Adipocyte (in vitro differentiated cells): ENCODE data around the gene C2CD4D.
"Not testable (repeated sequence)": the region's sequence is repeated elsewhere in the genome, so short reads cannot be mapped to it uniquely, and the experiment has no call there.

Source experiments
- DNase-seq: peaks from one replicate; pipeline ENCODE4 v3.0.0-alpha.2; 2015; ENCODE audit warnings: low read depth
- H3K27me3 ChIP-seq: replicated peaks from 2 replicates; pipeline ENCODE4 v1.7.0; 2013; ENCODE audit warnings: mild to moderate bottlenecking, low read length, moderate library complexity; ENCODE audit not compliant: control insufficient read depth, insufficient read depth
- H3K36me3 ChIP-seq: 2 replicates; pipeline ENCODE4 v1.7.0; 2013; ENCODE audit warnings: low read length, mild to moderate bottlenecking, moderate library complexity; ENCODE audit not compliant: control insufficient read depth, insufficient read depth, severe bottlenecking
- H3K4me1 ChIP-seq: 2 replicates; pipeline ENCODE4 v1.7.0; 2013; ENCODE audit warnings: mild to moderate bottlenecking, low read length, moderate library complexity; ENCODE audit not compliant: control insufficient read depth, insufficient read depth
- H3K4me3 ChIP-seq: 2 replicates; pipeline ENCODE4 v1.7.0; 2013; ENCODE audit warnings: mild to moderate bottlenecking, low read length, moderate library complexity
- H3K9ac ChIP-seq: 2 replicates; pipeline ENCODE4 v1.7.0; 2013; ENCODE audit warnings: mild to moderate bottlenecking, low read length, moderate library complexity
- H3K9me3 ChIP-seq: 2 replicates; pipeline ENCODE4 v1.7.0; 2013; ENCODE audit warnings: mild to moderate bottlenecking, low read length, moderate library complexity; ENCODE audit not compliant: control insufficient read depth

Gene C2CD4D

DNA sequence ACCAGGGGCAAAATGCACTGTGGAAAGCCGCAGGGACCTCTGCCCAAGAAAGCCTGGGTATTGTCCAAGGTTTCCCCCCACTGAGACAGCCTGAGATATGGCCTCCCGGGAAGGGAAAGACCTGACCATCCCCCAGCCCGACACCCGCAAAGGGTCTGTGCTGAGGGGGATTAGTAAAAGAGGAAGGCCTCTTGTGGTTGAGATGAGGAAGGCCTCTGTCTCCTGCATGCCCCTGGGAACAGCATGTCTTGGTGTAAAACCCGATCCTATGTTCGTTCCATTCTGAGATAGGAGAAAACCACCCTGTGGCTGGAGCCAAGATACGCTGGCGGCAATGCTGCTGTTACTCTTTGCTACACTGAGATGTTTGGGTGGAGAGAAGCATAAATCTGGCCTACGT, 33.2 kb upstream of the C2CD4D start:
- H3K36me3 ChIP-seq = peaks cover 17% of the 10 kb centered on the region
- not testable (repeated sequence) for H3K9me3 ChIP-seq, DNase-seq, H3K4me1 ChIP-seq, H3K9ac ChIP-seq, H3K4me3 ChIP-seq, H3K27me3 ChIP-seq

DNA sequence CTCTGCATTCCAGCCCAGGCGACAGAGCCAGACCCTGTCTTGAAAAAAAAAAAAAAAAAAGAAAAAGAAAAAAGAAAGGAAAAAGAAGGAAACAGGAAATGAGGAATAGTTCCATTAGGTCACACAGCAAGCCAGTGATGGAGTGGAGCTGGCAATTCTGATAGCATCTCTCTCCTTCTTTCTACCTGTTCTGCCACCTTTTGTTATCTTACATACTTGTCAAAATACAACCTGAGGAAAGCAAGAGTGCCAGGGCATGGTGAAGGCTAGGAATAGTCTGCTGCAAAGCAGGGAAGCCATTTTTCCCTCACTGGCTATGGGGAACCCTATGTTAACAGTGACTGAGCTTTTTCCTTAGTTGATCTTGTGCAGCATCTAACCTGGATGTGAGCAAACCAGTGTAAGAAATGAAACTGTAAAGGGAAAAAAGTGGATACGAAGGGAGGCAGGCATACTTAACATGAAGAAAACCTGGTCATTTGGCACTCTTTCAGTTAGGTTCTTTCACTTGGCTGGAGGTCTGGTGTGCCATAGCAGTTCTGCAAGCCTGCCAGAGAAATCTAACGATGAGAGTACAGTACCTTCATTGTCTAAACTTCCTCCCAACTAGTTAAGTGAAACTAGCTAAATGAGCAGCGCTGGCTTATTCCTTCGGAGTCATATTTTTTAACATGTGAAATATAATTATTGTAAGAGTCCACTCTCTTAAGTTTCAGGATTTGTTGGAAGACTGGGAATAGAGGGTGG, 31.8 kb upstream of the C2CD4D start:
- Histone ChIP-seq H3K4me3 (no peak overlapping the region), H3K36me3 (peaks cover 17% of the 10 kb centered on the region), H3K9ac (no peak overlapping the region), H3K4me1 (peaks cover 12% of the 10 kb centered on the region), H3K27me3 (no peaks in the 10 kb centered on the region), H3K9me3 (no peaks in the 10 kb centered on the region)
- DNase-seq = no peak

DNA sequence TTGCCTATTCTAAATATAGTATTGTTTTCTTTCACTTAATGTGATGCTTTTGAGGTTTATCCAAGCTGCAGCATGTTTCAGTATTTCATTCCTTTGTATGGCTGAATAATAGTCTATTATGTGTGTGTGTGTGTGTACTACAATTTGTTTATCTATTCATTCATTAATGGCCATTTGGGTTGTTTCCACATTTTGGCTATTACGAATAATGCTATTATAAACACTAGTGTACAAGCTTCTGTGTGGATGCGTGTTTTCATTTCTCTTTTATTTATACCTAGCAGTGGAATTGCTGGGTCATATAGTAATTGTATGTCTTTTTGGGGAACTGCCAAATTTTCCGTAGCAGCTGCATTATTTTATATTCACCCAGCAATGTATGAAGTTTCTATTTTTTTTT, 28.9 kb upstream of the C2CD4D start:
- Histone ChIP-seq H3K4me1 (peaks cover 23% of the 10 kb centered on the region), H3K36me3 (peaks cover 4% of the 10 kb centered on the region), H3K9ac (no peak overlapping the region), H3K4me3 (no peak overlapping the region), H3K27me3 (no peaks in the 10 kb centered on the region), H3K9me3 (no peaks in the 10 kb centered on the region)
- no peak for DNase-seq

DNA sequence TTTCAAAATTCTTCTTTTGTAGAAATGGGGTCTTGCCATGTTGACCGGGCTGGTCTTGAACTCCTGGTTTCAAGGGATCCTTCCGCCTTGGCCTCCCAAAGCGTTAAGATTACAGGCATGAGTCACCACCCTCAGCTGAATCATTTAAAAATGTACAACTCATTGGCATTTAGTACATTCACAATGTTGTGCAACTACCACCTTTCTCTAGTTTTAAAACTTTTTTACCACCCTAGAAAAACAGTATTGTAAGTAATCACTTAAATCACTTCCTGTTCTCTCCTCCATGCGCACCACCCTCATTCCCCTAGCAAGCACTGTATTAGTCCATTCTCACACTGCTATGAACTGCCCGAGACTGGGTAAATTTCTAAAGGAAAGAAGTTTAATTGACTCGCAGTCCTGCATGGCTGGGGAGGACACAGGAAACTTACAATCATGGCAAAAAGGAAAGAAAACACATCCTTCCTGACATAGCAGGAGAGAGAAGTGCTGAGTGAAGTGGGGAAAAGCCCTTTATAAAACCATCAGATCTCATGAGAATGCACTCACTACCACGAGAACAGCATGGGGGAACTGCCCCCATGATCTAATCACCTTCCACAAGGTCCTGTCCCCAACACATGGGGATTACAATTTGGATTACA, 28.3 kb upstream of the C2CD4D start:
- peak; percentile 68 for DNase-seq
- peak overlapping the region; percentile 48 for H3K9ac ChIP-seq

DNA sequence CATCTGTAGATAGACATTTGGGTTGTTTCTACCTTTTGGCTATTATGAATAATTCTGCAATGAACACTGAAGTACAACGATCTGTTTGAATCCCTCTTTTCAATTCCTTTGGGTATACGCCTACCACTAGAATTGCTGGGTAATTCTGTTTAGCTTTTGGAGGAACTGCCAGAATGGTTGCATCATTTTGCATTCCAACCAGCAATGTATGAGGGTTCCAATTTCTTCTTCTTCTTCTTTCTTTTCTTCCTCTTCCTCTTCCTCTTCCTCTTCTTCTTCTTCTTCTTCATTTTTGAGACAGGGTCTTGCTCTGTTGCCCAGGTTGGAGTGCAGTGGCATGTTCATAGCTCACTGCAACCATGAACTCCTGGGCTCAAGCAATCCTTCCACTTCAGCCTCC, 27.7 kb upstream of the C2CD4D start:
- no peaks in the 10 kb centered on the region for H3K27me3 ChIP-seq
- no peak overlapping the region for H3K4me3 ChIP-seq
- H3K36me3 ChIP-seq = no peaks in the 10 kb centered on the region
- no peak for DNase-seq
- peaks cover 23% of the 10 kb centered on the region for H3K4me1 ChIP-seq
- H3K9ac ChIP-seq = no peak overlapping the region
- no peaks in the 10 kb centered on the region for H3K9me3 ChIP-seq

More for the DNA sequence above, 28.3 kb upstream of the C2CD4D start:
- no peaks in the 10 kb centered on the region for H3K36me3 ChIP-seq
- H3K4me1 ChIP-seq = peaks cover 23% of the 10 kb centered on the region
- H3K4me3 ChIP-seq = peak overlapping the region; percentile 31
- no peaks in the 10 kb centered on the region for H3K27me3 ChIP-seq
- no peaks in the 10 kb centered on the region for H3K9me3 ChIP-seq

DNA sequence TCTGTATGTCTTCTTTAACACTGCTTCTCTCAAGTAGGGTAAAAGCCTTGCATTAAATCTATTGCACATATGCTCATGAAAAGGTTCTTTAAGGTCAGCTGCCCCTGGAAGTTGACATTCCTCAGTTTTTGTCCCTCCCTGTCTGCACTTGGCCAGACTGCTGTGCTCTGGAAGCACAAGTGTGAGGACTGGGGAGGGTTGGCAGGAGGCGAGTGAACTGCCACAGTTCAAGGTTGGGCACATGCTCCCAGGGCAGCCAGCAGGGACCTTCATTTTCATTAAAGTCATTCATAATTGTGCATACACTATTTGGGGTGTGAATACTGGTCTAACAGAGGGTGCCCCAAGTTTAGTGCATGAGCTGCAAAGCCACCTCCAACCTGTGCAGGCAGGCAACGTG, 24.8 kb upstream of the C2CD4D start:
- H3K36me3 ChIP-seq = no peaks in the 10 kb centered on the region
- H3K4me1 ChIP-seq = peaks cover 23% of the 10 kb centered on the region
- H3K9me3 ChIP-seq = no peaks in the 10 kb centered on the region
- no peak overlapping the region for H3K9ac ChIP-seq
- DNase-seq = no peak
- H3K27me3 ChIP-seq = peaks cover 5% of the 10 kb centered on the region
- no peak overlapping the region for H3K4me3 ChIP-seq

DNA sequence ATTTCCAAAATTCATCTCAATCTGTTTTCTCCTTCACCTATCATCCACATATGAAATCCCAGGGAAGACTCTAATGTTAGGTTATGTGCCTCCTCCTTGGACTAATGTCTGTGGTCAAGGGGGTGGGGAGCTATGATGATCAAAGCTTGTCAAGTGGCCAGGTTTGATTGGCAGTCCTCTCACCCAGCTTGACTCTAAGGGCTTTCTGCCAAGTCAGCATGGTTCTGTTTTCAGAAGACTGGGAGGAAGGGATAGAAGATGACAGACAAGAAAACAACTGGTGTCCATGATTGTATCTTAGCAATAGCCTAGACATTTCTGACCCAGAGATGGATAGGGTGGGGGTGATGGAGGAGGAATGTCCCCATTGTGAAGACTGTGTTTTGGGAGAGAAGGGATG, 23.0 kb upstream of the C2CD4D start:
- H3K4me1 ChIP-seq = peaks cover 18% of the 10 kb centered on the region
- no peak for DNase-seq
- H3K9me3 ChIP-seq = no peaks in the 10 kb centered on the region
- H3K27me3 ChIP-seq = peaks cover 5% of the 10 kb centered on the region
- no peaks in the 10 kb centered on the region for H3K36me3 ChIP-seq
- no peak overlapping the region for H3K4me3 ChIP-seq
- no peak overlapping the region for H3K9ac ChIP-seq

DNA sequence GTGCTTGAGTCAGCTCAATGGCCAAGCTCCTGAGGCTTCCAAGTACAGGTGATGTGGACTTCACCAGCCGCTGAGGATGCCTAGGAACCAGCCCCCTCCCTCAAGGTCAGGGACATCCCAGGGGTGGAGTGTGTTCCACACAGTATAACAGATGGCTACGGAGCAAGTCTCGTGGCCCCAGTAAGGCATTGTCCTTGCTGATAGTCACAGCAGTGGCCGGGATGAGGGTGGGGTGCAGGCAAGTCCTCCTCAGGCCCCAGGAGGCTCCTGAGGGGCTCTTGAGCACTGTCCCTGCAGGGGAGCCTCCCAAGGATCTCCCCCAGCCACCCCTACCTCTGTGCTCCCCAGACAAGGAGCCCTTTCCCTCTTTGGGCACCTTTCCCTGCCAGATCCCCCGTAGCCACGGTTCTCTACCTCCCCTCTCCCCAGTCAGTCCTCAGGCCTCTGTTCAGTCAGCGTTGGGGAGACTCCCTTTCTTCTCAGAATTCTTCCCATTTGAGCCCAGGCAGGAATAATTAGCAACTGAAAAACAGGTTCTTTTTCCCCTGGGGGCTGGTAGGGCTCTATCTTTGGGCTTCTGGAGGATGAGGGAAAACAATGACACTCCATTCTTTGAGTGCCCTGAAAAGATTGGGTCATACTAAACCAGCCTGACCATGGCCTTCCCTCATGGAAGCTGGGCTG, 21.0 kb upstream of the C2CD4D start:
- H3K36me3 ChIP-seq = no peaks in the 10 kb centered on the region
- H3K9me3 ChIP-seq = no peaks in the 10 kb centered on the region
- H3K27me3 ChIP-seq = peaks cover 5% of the 10 kb centered on the region
- DNase-seq = no peak
- peaks cover 22% of the 10 kb centered on the region for H3K4me1 ChIP-seq
- H3K9ac ChIP-seq = no peak overlapping the region
- H3K4me3 ChIP-seq = no peak overlapping the region

DNA sequence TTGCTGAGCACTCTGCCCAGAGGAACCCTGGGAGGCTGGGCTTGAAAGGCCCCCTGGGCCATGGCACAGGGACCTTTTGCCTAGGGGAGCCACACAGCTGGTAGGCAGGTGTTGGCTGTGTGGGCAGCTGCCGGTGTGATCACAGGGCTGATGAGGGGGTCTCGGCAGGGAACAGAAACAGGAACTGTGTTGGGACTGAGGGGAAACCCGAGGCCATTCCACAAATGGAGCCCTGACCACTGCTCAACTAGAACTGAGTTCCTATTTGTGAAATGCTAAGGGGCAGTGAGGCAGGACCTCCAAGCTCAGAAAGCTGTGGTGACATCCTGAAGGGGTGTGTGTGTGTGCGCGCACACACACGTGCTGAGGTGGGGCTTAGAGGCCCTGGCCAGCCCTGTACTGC, 20.3 kb upstream of the C2CD4D start:
- no peak for DNase-seq
- no peak overlapping the region for H3K4me3 ChIP-seq
- peaks cover 5% of the 10 kb centered on the region for H3K27me3 ChIP-seq
- H3K4me1 ChIP-seq = peaks cover 28% of the 10 kb centered on the region
- no peaks in the 10 kb centered on the region for H3K36me3 ChIP-seq
- H3K9ac ChIP-seq = no peak overlapping the region
- H3K9me3 ChIP-seq = no peaks in the 10 kb centered on the region

DNA sequence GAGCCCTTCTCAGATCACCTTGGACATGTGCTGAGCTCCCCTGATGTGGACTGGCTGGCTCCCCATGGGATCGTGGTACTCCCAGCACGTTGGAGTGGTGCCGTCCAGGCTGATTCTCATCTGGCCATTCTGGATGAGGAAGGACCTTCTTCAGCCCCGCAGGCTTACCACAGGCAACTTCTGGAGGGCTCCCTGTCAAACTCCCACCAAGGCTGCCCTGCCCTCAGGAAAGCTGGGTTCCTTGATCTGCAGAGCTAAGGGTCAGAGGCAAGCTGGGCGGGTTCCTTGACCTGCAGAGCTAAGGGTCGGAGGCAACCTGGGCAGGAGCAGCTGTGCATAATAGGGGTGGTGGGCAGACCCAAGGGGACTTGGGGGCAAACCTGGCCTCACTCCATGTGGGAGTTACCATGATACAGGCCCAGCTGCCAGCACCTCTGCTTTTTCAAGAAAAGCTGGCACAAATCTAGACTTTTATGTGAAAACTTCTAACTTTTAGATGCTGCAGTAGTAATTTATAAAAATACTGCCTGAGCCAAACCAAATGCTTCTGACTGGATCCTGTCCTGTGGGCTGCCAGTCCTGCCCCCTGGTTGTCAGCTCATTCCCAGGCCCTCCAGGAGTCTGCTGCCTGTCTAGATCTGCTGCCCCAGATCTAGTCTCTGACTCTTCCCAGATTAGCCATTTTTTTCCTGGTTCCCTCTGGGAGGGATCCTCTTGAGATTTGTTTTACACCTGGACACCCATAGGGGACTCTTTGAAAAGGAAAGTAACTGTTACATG, 19.5 kb upstream of the C2CD4D start:
- Histone ChIP-seq H3K27me3 (peaks cover 5% of the 10 kb centered on the region), H3K9ac (no peak overlapping the region), H3K4me1 (peaks cover 21% of the 10 kb centered on the region), H3K9me3 (no peaks in the 10 kb centered on the region), H3K36me3 (no peaks in the 10 kb centered on the region), H3K4me3 (no peak overlapping the region)
- no peak for DNase-seq
